ENCODE results near the gene DGCR6. TPM values are rescaled to one million over a fixed set of nuclear protein-coding genes. Genes with fewer than 3 reads are reported as not detected.

DGCR6 gene
- total and polyA plus RNA-seq, 2 experiments from 2014 or later = 1.4 to 2.3 TPM

DNA sequence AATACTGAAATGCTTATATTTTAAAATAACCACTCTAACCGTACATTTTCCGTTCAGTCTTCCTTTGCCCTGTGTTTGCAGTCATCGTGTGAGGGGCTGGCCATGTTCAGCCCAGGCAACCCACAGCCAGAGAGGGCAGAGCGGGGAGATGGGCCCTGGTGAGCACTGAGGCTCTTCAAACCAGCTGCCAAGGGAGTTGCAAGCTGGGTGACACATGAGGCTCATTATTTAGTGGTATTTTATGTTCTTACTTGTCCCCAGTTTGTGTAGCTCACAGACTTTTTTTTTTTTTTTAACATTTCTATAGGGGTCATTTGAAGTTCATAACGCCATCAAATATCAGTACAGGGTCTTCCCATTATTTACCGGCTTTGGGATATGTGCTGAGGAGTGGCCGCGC lies 18.0 kb upstream of the DGCR6 start:
- H3K27me3 Mint-ChIP-seq (ENCODE audit: insufficient read depth, low read depth, poor library complexity) = peaks cover 4% of the 10 kb centered on the region
- Histone ChIP-seq H3F3A (replicated peaks; ENCODE audit: low read depth) (no peaks in the 10 kb centered on the region), H3K9me2 (ENCODE audit: insufficient read depth) (no peaks in the 10 kb centered on the region), H3K4me3 (no peak overlapping the region), H4K20me1 (replicated peaks; ENCODE audit: insufficient read depth) (no peaks in the 10 kb centered on the region), H3K79me2 (replicated peaks; ENCODE audit: insufficient read depth) (no peaks in the 10 kb centered on the region), H3K27ac (ENCODE audit: low read depth) (no peak overlapping the region), H2AFZ (no peak overlapping the region), H3K4me1 (ENCODE audit: insufficient read depth) (no peaks in the 10 kb centered on the region), H3K27me3 (ENCODE audit: insufficient read depth) (no peaks in the 10 kb centered on the region), H3K36me3 (ENCODE audit: insufficient read depth) (no peaks in the 10 kb centered on the region), H3K4me2 (no peak overlapping the region)
- no peaks in the 10 kb centered on the region for H3K4me1 Mint-ChIP-seq
- H3K27ac Mint-ChIP-seq = no peak overlapping the region
- H3K36me3 Mint-ChIP-seq (ENCODE audit: low read depth) = peaks cover 3% of the 10 kb centered on the region; the same call in 2 of the 3 replicates
- peaks cover 3% of the 10 kb centered on the region for H3K9me3 Mint-ChIP-seq
- ATAC-seq = no peak
- H3K4me3 Mint-ChIP-seq = no peak overlapping the region
- no peak for DNase-seq (ENCODE audit: low spot score)
- TF ChIP-seq, protein P1, sequence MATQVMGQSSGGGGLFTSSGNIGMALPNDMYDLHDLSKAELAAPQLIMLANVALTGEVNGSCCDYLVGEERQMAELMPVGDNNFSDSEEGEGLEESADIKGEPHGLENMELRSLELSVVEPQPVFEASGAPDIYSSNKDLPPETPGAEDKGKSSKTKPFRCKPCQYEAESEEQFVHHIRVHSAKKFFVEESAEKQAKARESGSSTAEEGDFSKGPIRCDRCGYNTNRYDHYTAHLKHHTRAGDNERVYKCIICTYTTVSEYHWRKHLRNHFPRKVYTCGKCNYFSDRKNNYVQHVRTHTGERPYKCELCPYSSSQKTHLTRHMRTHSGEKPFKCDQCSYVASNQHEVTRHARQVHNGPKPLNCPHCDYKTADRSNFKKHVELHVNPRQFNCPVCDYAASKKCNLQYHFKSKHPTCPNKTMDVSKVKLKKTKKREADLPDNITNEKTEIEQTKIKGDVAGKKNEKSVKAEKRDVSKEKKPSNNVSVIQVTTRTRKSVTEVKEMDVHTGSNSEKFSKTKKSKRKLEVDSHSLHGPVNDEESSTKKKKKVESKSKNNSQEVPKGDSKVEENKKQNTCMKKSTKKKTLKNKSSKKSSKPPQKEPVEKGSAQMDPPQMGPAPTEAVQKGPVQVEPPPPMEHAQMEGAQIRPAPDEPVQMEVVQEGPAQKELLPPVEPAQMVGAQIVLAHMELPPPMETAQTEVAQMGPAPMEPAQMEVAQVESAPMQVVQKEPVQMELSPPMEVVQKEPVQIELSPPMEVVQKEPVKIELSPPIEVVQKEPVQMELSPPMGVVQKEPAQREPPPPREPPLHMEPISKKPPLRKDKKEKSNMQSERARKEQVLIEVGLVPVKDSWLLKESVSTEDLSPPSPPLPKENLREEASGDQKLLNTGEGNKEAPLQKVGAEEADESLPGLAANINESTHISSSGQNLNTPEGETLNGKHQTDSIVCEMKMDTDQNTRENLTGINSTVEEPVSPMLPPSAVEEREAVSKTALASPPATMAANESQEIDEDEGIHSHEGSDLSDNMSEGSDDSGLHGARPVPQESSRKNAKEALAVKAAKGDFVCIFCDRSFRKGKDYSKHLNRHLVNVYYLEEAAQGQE (IDR thresholded peaks at IDR 0.05; ENCODE audit: unreplicated experiment) = no peak
- TF ChIP-seq ZNF114 (CRISPR knock-in tag; IDR thresholded peaks at IDR 0.05) = no peak
- TF ChIP-seq, protein P2, sequence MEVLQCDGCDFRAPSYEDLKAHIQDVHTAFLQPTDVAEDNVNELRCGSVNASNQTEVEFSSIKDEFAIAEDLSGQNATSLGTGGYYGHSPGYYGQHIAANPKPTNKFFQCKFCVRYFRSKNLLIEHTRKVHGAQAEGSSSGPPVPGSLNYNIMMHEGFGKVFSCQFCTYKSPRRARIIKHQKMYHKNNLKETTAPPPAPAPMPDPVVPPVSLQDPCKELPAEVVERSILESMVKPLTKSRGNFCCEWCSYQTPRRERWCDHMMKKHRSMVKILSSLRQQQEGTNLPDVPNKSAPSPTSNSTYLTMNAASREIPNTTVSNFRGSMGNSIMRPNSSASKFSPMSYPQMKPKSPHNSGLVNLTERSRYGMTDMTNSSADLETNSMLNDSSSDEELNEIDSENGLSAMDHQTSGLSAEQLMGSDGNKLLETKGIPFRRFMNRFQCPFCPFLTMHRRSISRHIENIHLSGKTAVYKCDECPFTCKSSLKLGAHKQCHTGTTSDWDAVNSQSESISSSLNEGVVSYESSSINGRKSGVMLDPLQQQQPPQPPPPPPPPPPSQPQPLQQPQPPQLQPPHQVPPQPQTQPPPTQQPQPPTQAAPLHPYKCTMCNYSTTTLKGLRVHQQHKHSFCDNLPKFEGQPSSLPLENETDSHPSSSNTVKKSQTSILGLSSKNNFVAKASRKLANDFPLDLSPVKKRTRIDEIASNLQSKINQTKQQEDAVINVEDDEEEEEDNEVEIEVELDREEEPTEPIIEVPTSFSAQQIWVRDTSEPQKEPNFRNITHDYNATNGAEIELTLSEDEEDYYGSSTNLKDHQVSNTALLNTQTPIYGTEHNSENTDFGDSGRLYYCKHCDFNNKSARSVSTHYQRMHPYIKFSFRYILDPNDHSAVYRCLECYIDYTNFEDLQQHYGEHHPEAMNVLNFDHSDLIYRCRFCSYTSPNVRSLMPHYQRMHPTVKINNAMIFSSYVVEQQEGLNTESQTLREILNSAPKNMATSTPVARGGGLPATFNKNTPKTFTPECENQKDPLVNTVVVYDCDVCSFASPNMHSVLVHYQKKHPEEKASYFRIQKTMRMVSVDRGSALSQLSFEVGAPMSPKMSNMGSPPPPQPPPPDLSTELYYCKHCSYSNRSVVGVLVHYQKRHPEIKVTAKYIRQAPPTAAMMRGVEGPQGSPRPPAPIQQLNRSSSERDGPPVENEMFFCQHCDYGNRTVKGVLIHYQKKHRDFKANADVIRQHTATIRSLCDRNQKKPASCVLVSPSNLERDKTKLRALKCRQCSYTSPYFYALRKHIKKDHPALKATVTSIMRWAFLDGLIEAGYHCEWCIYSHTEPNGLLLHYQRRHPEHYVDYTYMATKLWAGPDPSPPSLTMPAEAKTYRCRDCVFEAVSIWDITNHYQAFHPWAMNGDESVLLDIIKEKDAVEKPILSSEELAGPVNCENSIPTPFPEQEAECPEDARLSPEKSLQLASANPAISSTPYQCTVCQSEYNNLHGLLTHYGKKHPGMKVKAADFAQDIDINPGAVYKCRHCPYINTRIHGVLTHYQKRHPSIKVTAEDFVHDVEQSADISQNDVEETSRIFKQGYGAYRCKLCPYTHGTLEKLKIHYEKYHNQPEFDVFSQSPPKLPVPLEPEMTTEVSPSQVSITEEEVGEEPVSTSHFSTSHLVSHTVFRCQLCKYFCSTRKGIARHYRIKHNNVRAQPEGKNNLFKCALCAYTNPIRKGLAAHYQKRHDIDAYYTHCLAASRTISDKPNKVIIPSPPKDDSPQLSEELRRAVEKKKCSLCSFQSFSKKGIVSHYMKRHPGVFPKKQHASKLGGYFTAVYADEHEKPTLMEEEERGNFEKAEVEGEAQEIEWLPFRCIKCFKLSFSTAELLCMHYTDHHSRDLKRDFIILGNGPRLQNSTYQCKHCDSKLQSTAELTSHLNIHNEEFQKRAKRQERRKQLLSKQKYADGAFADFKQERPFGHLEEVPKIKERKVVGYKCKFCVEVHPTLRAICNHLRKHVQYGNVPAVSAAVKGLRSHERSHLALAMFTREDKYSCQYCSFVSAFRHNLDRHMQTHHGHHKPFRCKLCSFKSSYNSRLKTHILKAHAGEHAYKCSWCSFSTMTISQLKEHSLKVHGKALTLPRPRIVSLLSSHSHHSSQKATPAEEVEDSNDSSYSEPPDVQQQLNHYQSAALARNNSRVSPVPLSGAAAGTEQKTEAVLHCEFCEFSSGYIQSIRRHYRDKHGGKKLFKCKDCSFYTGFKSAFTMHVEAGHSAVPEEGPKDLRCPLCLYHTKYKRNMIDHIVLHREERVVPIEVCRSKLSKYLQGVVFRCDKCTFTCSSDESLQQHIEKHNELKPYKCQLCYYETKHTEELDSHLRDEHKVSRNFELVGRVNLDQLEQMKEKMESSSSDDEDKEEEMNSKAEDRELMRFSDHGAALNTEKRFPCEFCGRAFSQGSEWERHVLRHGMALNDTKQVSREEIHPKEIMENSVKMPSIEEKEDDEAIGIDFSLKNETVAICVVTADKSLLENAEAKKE (CRISPR knock-in tag; IDR thresholded peaks at IDR 0.05) = no peak
- no peak for TF ChIP-seq STAT1 (IDR thresholded peaks at IDR 0.05; ENCODE audit: unreplicated experiment)
- no peak for TF ChIP-seq POLR2AphosphoS5 (IDR thresholded peaks at IDR 0.05; ENCODE audit: low read depth)
- TF ChIP-seq, protein P3, sequence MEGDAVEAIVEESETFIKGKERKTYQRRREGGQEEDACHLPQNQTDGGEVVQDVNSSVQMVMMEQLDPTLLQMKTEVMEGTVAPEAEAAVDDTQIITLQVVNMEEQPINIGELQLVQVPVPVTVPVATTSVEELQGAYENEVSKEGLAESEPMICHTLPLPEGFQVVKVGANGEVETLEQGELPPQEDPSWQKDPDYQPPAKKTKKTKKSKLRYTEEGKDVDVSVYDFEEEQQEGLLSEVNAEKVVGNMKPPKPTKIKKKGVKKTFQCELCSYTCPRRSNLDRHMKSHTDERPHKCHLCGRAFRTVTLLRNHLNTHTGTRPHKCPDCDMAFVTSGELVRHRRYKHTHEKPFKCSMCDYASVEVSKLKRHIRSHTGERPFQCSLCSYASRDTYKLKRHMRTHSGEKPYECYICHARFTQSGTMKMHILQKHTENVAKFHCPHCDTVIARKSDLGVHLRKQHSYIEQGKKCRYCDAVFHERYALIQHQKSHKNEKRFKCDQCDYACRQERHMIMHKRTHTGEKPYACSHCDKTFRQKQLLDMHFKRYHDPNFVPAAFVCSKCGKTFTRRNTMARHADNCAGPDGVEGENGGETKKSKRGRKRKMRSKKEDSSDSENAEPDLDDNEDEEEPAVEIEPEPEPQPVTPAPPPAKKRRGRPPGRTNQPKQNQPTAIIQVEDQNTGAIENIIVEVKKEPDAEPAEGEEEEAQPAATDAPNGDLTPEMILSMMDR (conservative IDR thresholded peaks at IDR 0.05; ENCODE audit: low read depth in 2 of 2) = no peak
- TF ChIP-seq, protein P4, sequence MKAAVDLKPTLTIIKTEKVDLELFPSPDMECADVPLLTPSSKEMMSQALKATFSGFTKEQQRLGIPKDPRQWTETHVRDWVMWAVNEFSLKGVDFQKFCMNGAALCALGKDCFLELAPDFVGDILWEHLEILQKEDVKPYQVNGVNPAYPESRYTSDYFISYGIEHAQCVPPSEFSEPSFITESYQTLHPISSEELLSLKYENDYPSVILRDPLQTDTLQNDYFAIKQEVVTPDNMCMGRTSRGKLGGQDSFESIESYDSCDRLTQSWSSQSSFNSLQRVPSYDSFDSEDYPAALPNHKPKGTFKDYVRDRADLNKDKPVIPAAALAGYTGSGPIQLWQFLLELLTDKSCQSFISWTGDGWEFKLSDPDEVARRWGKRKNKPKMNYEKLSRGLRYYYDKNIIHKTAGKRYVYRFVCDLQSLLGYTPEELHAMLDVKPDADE (IDR thresholded peaks at IDR 0.05) = no peak
- no peak for TF ChIP-seq EZH2phosphoT487 (IDR thresholded peaks at IDR 0.05; ENCODE audit: unreplicated experiment)
- no peak for TF ChIP-seq NANOG (IDR thresholded peaks at IDR 0.05; ENCODE audit: borderline replicate concordance)
- no peak for TF ChIP-seq EZH2 (IDR thresholded peaks at IDR 0.05; ENCODE audit: low read depth, unreplicated experiment)
- TF ChIP-seq CREB1 (CRISPR knock-in tag; IDR thresholded peaks at IDR 0.05; ENCODE audit: low read depth) = no peak

All from GM23338 (cell line).